A673 (cell line): ENCODE results near the gene CAMKK1. TPM values are rescaled to one million over a fixed set of nuclear protein-coding genes. Genes with fewer than 3 reads are reported as not detected.

Experiments
- BruUV-seq: library from RNA; stranded (reverse); fragments of 400-500 nt; replicated peaks from 2 replicates; lab custom pipeline; 2021; lab: Mats Ljungman, UMichigan
- CTCF ChIA-PET: fragments of 300-600 bp; sonication (Branson Sonifier 250); formaldehyde crosslinking; loops from one replicate; lab custom pipeline; 2022; ENCODE audit warnings: antibody characterized with exemption; lab: Charles Lee
- POLR2A ChIA-PET: fragments of 300-600 bp; sonication (Branson Sonifier 250); formaldehyde crosslinking; loops from one replicate; lab custom pipeline; 2022; ENCODE audit warnings: antibody characterized with exemption; ENCODE audit not compliant: low non-redundant PET; lab: Charles Lee
- DNase-seq: peaks from one replicate; pipeline ENCODE4 v3.0.0-alpha.2; 2015; ENCODE audit warnings: low spot score
- H3K27ac ChIP-seq: fragments of 200-600 bp; sonication (generic); 2 replicates; pipeline ENCODE4 v1.5.1; 2016; ENCODE audit warnings: mixed run types, low read depth, mild to moderate bottlenecking, mixed read lengths, antibody characterized with exemption, low read length; ENCODE audit not compliant: poor library complexity, severe bottlenecking
- H3K27me3 ChIP-seq: fragments of 200-600 bp; sonication (generic); replicated peaks from 2 replicates; pipeline ENCODE4 v1.6.1; 2017; ENCODE audit warnings: mixed run types, low read depth, mild to moderate bottlenecking, mixed read lengths, antibody characterized with exemption, low read length; ENCODE audit not compliant: insufficient read depth, poor library complexity
- H3K36me3 ChIP-seq: fragments of 200-600 bp; sonication (generic); 2 replicates; pipeline ENCODE4 v1.6.1; 2016; ENCODE audit warnings: mixed run types, mild to moderate bottlenecking, mixed read lengths, antibody characterized with exemption, low read length; ENCODE audit not compliant: insufficient read depth, poor library complexity, severe bottlenecking
- H3K4me1 ChIP-seq: fragments of 200-600 bp; sonication (generic); 2 replicates; pipeline ENCODE4 v1.6.1; 2017; ENCODE audit warnings: mixed run types, mild to moderate bottlenecking, mixed read lengths, antibody characterized with exemption, low read length; ENCODE audit not compliant: insufficient read depth, poor library complexity, severe bottlenecking
- H3K4me3 ChIP-seq: fragments of 200-600 bp; sonication (generic); 2 replicates; pipeline ENCODE4 v1.5.1; 2016; ENCODE audit warnings: low read depth, mixed run types, mild to moderate bottlenecking, mixed read lengths, low read length; ENCODE audit not compliant: poor library complexity, severe bottlenecking
- H3K9me3 ChIP-seq: fragments of 200-600 bp; sonication (generic); 2 replicates; pipeline ENCODE4 v1.6.1; 2016; ENCODE audit warnings: mixed run types, low read depth, mild to moderate bottlenecking, mixed read lengths, antibody characterized with exemption, low read length; ENCODE audit not compliant: poor library complexity, severe bottlenecking
- CTCF ChIP-seq: fragments of 300-800, 200-600 bp; sonication (generic); conservative IDR thresholded peaks from 2 replicates; pipeline ENCODE4 v1.5.1; 2017; ENCODE audit warnings: low read depth, mild to moderate bottlenecking, antibody characterized with exemption, low read length, moderate library complexity, mixed read lengths
- EZH2 ChIP-seq: fragments of 200-600 bp; sonication (generic); IDR thresholded peaks from 2 replicates; pipeline ENCODE4 v1.6.1; 2017; ENCODE audit warnings: borderline replicate concordance, low read depth, mild to moderate bottlenecking, mixed read lengths, antibody characterized with exemption, low read length; ENCODE audit not compliant: poor library complexity, severe bottlenecking
- intact Hi-C: fragments of 100-400 bp; cut with micrococcal nuclease; formaldehyde crosslinking; loops from one replicate; pipeline ENCODE4 v1.10.0; 2022; ENCODE audit not compliant: unreplicated experiment
- total RNA-seq: library from RNA; stranded (reverse); gene quantifications from 2 replicates; pipeline ENCODE4 v1.2.3, GENCODE V29; 2021

CAMKK1 gene
- total RNA-seq, 1 experiment from 2014 or later, result 6.1 TPM

GRCh38 chr17:3836551-3836950 lies 56.3 kb downstream of the CAMKK1 start:
- no peak overlapping the region for H3K4me3 ChIP-seq
- intact Hi-C loops, result no loop called here
- H3K4me1 ChIP-seq, result no peaks in the 10 kb centered on the region
- no peaks in the 10 kb centered on the region for H3K9me3 ChIP-seq
- no peak overlapping the region for H3K27ac ChIP-seq
- BruUV-seq, result no TSS peak
- no peaks in the 10 kb centered on the region for H3K27me3 ChIP-seq
- POLR2A ChIA-PET, result no interaction called here
- no peak for TF ChIP-seq EZH2
- no peak for TF ChIP-seq CTCF
- H3K36me3 ChIP-seq, result peaks cover 54% of the 10 kb centered on the region
- DNase-seq, result no peak
- CTCF ChIA-PET, result interaction anchor here (0.7 kb wide), 1 partner anchor 15 kb away, joined by 7 read pairs; no protein-coding TSS in a partner anchor

DNA sequence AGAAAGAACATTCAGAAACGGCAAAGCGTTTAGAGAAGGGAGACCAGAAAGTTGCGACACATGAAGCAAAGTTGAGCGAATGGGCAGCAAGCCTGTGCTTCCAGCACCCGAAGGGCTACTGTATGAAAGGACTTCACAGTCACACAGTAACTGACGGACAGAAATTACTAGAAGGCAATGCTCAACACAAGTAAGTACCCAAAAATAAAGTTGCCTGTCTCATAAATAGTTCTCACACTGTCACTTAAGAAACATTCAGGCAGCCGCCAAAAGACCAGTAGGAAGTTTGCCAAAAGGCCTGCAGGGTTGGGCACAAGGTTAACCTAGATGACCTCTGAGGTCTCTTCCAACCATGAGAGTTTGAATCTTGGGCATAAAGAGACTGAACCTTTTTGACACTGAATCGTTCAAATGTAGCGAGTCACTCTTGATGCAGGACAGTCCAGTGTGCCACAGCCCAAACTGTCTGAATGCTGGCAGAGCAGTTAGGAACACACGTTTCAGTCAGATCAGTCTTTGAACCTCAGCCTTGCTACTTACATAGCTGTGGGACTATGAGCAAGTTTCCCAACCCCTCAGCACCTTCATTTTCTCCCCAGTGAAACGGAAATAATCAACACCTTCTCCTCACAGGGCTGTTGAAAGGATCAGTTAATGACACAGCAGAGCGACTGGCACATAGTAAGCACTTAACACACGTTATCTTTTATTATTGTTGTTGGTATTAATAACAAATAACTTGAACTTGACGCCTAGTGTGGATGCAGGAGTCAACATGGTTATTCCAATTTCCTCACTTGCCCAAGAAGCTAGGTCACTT lies 57.2 kb downstream of the CAMKK1 start:
- ChIA-PET CTCF (interaction anchor here (0.6 kb wide), 1 partner anchor 391 kb away, joined by 3 read pairs; no protein-coding TSS in a partner anchor), POLR2A (no interaction called here)
- H3K9me3 ChIP-seq, result no peaks in the 10 kb centered on the region
- intact Hi-C loops, result no loop called here
- H3K4me3 ChIP-seq, result no peak overlapping the region
- H3K27me3 ChIP-seq, result no peaks in the 10 kb centered on the region
- H3K36me3 ChIP-seq, result peaks cover 51% of the 10 kb centered on the region
- H3K27ac ChIP-seq, result no peak overlapping the region
- BruUV-seq, result no TSS peak
- DNase-seq, result no peak
- H3K4me1 ChIP-seq, result no peaks in the 10 kb centered on the region
- no peak for TF ChIP-seq EZH2
- TF ChIP-seq CTCF, result no peak

GRCh38 chr17:3834811-3835210 lies 58.0 kb downstream of the CAMKK1 start:
- ChIA-PET CTCF (interaction anchor here (0.6 kb wide), 1 partner anchor 83 kb away, joined by 4 read pairs; no protein-coding TSS in a partner anchor), POLR2A (no interaction called here)
- intact Hi-C loops, result no loop called here
- Histone ChIP-seq H3K4me3 (no peak overlapping the region), H3K36me3 (peaks cover 43% of the 10 kb centered on the region), H3K9me3 (no peaks in the 10 kb centered on the region), H3K4me1 (no peaks in the 10 kb centered on the region), H3K27ac (no peak overlapping the region), H3K27me3 (no peaks in the 10 kb centered on the region)
- DNase-seq, result no peak
- BruUV-seq, result no TSS peak
- no peak for TF ChIP-seq CTCF
- TF ChIP-seq EZH2, result no peak
